Panc1 (cell line): ENCODE results near the gene MOV10L1.

Experiments
- CTCF ChIP-seq: fragments of 450-650 bp; IDR thresholded peaks from 2 replicates; pipeline ENCODE4 v1.5.1; 2017; ENCODE audit warnings: mild to moderate bottlenecking
- POLR2AphosphoS5 ChIP-seq: IDR thresholded peaks from 2 replicates; pipeline ENCODE4 v1.6.1; 2012; ENCODE audit warnings: mild to moderate bottlenecking, low read depth, low read length, moderate library complexity
- TCF7L2 ChIP-seq: IDR thresholded peaks from 2 replicates; pipeline ENCODE4 v1.6.1; 2011; ENCODE audit warnings: mild to moderate bottlenecking, low read depth, low read length, inconsistent platforms
- TF ChIP-seq, protein P1 (sequence below), 2 experiments: IDR thresholded peaks; 2 replicates each; pipeline ENCODE4 v1.6.1; 2011 to 2012; ENCODE audit warnings: low read depth in 2 of 2, control low read depth in 1 of 2, low read length in 1 of 2, mild to moderate bottlenecking in 1 of 2, moderate library complexity in 1 of 2; ENCODE audit not compliant: insufficient read depth in 1 of 2

DNA sequence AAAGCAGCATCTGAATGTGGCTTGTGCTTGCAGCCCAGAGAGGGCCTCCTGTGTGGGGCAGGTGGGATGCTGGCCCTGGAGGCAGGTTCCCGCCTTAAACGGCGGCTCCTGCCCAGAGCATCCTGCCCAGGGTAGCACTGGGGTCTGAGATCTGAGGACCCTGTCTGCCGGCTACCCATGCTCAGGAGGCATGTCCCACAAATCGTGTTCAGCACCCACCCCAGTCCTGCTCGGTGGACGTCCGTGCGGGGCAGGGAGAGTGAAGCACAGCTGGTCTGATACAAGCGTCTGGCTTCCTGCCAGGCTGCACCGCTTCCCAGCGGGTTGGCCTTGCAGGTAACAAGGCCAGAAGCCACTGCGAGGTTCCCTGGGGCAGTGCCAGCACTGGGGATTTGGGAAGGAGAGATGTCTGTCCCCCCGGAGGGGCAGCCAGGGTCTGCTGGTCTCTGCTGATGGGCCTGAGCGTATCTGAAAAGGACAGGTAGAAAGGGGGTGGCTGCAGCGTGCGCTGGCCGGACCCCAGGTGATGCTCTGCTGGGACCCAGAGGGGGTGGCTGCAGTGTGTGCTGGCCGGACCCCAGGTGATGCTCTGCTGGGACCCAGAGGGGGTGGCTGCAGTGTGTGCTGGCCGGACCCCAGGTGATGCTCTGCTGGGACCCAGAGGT, 99.5 kb downstream of the MOV10L1 start:
- TF ChIP-seq CTCF, result no peak
- TF ChIP-seq POLR2AphosphoS5, result no peak
- TF ChIP-seq, protein P1, sequence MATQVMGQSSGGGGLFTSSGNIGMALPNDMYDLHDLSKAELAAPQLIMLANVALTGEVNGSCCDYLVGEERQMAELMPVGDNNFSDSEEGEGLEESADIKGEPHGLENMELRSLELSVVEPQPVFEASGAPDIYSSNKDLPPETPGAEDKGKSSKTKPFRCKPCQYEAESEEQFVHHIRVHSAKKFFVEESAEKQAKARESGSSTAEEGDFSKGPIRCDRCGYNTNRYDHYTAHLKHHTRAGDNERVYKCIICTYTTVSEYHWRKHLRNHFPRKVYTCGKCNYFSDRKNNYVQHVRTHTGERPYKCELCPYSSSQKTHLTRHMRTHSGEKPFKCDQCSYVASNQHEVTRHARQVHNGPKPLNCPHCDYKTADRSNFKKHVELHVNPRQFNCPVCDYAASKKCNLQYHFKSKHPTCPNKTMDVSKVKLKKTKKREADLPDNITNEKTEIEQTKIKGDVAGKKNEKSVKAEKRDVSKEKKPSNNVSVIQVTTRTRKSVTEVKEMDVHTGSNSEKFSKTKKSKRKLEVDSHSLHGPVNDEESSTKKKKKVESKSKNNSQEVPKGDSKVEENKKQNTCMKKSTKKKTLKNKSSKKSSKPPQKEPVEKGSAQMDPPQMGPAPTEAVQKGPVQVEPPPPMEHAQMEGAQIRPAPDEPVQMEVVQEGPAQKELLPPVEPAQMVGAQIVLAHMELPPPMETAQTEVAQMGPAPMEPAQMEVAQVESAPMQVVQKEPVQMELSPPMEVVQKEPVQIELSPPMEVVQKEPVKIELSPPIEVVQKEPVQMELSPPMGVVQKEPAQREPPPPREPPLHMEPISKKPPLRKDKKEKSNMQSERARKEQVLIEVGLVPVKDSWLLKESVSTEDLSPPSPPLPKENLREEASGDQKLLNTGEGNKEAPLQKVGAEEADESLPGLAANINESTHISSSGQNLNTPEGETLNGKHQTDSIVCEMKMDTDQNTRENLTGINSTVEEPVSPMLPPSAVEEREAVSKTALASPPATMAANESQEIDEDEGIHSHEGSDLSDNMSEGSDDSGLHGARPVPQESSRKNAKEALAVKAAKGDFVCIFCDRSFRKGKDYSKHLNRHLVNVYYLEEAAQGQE (IDR thresholded peaks at IDR 0.05; ENCODE audit: insufficient read depth in 1 of 2, low read depth in 2 of 2, low read length in 1 of 2), result no peak
- TF ChIP-seq TCF7L2, result no peak
